DND-41 (cell line): ENCODE measurements around the gene PMF1.

Source experiments
- ATAC-seq: fragments of 200-7000 bp; cut with Tn5 transposase; 3 replicates; pipeline ENCODE4 v1.9.1; 2021; ENCODE audit warnings: low read depth; ENCODE audit not compliant: insufficient read depth
- DNase-seq: peaks from one replicate; pipeline ENCODE4 v3.0.0-alpha.2; 2020
- H2AFZ ChIP-seq: 2 replicates; pipeline ENCODE4 v1.6.0; 2012; ENCODE audit warnings: low read depth, low read length
- H3K27ac ChIP-seq: 2 replicates; pipeline ENCODE4 v1.5.1; 2012; ENCODE audit warnings: low read length, inconsistent platforms
- H3K27me3 ChIP-seq: fragments of 200-600 bp; sonication (generic); 2 replicates; pipeline ENCODE4 v1.6.0; 2012; ENCODE audit warnings: low read length, mild to moderate bottlenecking, inconsistent platforms; ENCODE audit not compliant: insufficient read depth, poor library complexity
- H3K36me3 ChIP-seq: 2 replicates; pipeline ENCODE4 v1.5.1; 2012; ENCODE audit warnings: low read length, inconsistent platforms; ENCODE audit not compliant: insufficient read depth
- H3K4me1 ChIP-seq: 2 replicates; pipeline ENCODE4 v1.5.1; 2012; ENCODE audit warnings: mild to moderate bottlenecking, low read length; ENCODE audit not compliant: insufficient read depth
- H3K4me2 ChIP-seq: 2 replicates; pipeline ENCODE4 v1.6.0; 2012; ENCODE audit warnings: mild to moderate bottlenecking, moderate library complexity, low read length, inconsistent platforms; ENCODE audit not compliant: insufficient read depth
- H3K4me3 ChIP-seq, 2 experiments: fragments of 200-600 bp in 1 of 2; shearing (Covaris generic) in 1 of 2; 2 replicates each; pipeline ENCODE4 v1.5.1; 2012 to 2016; ENCODE audit warnings: inconsistent platforms in 2 of 2, low read length in 2 of 2, mild to moderate bottlenecking in 2 of 2, low read depth in 1 of 2, moderate library complexity in 1 of 2
- H3K79me2 ChIP-seq: 2 replicates; pipeline ENCODE4 v1.6.0; 2012; ENCODE audit warnings: low read length, inconsistent platforms; ENCODE audit not compliant: insufficient read depth
- H3K9ac ChIP-seq: 2 replicates; pipeline ENCODE4 v1.6.0; 2012; ENCODE audit warnings: low read depth, mild to moderate bottlenecking, inconsistent platforms, low read length, moderate library complexity
- H3K9me3 ChIP-seq: 2 replicates; pipeline ENCODE4 v1.5.1; 2012; ENCODE audit warnings: low read length, moderate library complexity, mild to moderate bottlenecking, inconsistent platforms; ENCODE audit not compliant: insufficient read depth, severe bottlenecking
- H4K20me1 ChIP-seq: 2 replicates; pipeline ENCODE4 v1.6.0; 2012; ENCODE audit warnings: low read length; ENCODE audit not compliant: insufficient read depth
- CTCF ChIP-seq: IDR thresholded peaks from 2 replicates; pipeline ENCODE4 v1.5.1; 2012; ENCODE audit warnings: borderline replicate concordance, low read length, moderate library complexity, mild to moderate bottlenecking; ENCODE audit not compliant: poor library complexity, severe bottlenecking; ENCODE audit errors: extremely low read depth
- EZH2 ChIP-seq: IDR thresholded peaks from 3 replicates; pipeline ENCODE4 v1.6.1; 2012; ENCODE audit warnings: borderline replicate concordance, low read depth, mild to moderate bottlenecking, moderate library complexity, low read length, inconsistent platforms; ENCODE audit not compliant: severe bottlenecking

PMF1 gene

GRCh38 chr1:156203331-156203730 is 9.5 kb upstream of the PMF1 start:
- Histone ChIP-seq H3K4me1 (no peaks in the 10 kb centered on the region), H3K9ac (no peak overlapping the region), H4K20me1 (peaks cover 3% of the 10 kb centered on the region; the same call in 1 of the 2 replicates), H2AFZ (no peak overlapping the region), H3K4me2 (no peak overlapping the region), H3K36me3 (peaks cover 70% of the 10 kb centered on the region), H3K4me3 (no peak overlapping the region), H3K9me3 (no peaks in the 10 kb centered on the region), H3K27me3 (no peaks in the 10 kb centered on the region), H3K79me2 (peaks cover 39% of the 10 kb centered on the region), H3K27ac (no peak overlapping the region)
- no peak for TF ChIP-seq CTCF
- TF ChIP-seq EZH2: no peak
- DNase-seq (no peak), ATAC-seq (no peak)

GRCh38 chr1:156204686-156205085 is 8.1 kb upstream of the PMF1 start:
- no peak overlapping the region for H3K9ac ChIP-seq
- H3K79me2 ChIP-seq: peaks cover 27% of the 10 kb centered on the region
- H3K4me2 ChIP-seq: no peak overlapping the region
- H3K36me3 ChIP-seq: peaks cover 73% of the 10 kb centered on the region
- no peak for ATAC-seq
- no peak overlapping the region for H2AFZ ChIP-seq
- H3K4me1 ChIP-seq: no peaks in the 10 kb centered on the region
- no peak for DNase-seq
- no peaks in the 10 kb centered on the region for H3K9me3 ChIP-seq
- H3K4me3 ChIP-seq: no peak overlapping the region
- peaks cover 3% of the 10 kb centered on the region; the same call in 1 of the 2 replicates for H4K20me1 ChIP-seq
- H3K27me3 ChIP-seq: no peaks in the 10 kb centered on the region
- no peak overlapping the region for H3K27ac ChIP-seq
- TF ChIP-seq CTCF: no peak
- no peak for TF ChIP-seq EZH2

GRCh38 chr1:156211243-156211642 is 1.6 kb upstream of the PMF1 start:
- no peak overlapping the region for H3K9ac ChIP-seq
- H4K20me1 ChIP-seq: no peaks in the 10 kb centered on the region
- no peak for DNase-seq
- H3K36me3 ChIP-seq: peaks cover 57% of the 10 kb centered on the region
- no peak overlapping the region for H3K27ac ChIP-seq
- no peak overlapping the region for H3K4me3 ChIP-seq
- no peak for TF ChIP-seq CTCF
- no peak for TF ChIP-seq EZH2
- no peak overlapping the region for H2AFZ ChIP-seq
- no peak overlapping the region for H3K4me2 ChIP-seq
- H3K27me3 ChIP-seq: no peaks in the 10 kb centered on the region
- no peak for ATAC-seq
- H3K9me3 ChIP-seq: no peaks in the 10 kb centered on the region
- peaks cover 29% of the 10 kb centered on the region for H3K79me2 ChIP-seq
- peaks cover 23% of the 10 kb centered on the region for H3K4me1 ChIP-seq

GRCh38 chr1:156212130-156212529 is 677 bp upstream of the PMF1 start:
- peak overlapping the region; percentile 69 for H2AFZ ChIP-seq
- peak overlapping the region; percentile 99 for H3K27ac ChIP-seq
- peaks cover 30% of the 10 kb centered on the region for H3K79me2 ChIP-seq
- H4K20me1 ChIP-seq: no peaks in the 10 kb centered on the region
- H3K36me3 ChIP-seq: peaks cover 49% of the 10 kb centered on the region
- peaks cover 23% of the 10 kb centered on the region for H3K4me1 ChIP-seq
- no peaks in the 10 kb centered on the region for H3K27me3 ChIP-seq
- ATAC-seq: no peak
- H3K4me2 ChIP-seq: peak overlapping the region; percentile 88
- no peak for DNase-seq
- peak overlapping the region; percentile 59 to 75; a peak in 3 of 4 replicates for H3K4me3 ChIP-seq
- no peak for TF ChIP-seq EZH2
- no peak for TF ChIP-seq CTCF
- no peaks in the 10 kb centered on the region for H3K9me3 ChIP-seq
- H3K9ac ChIP-seq: peak overlapping the region; percentile 78
